ENCODE measurements around the gene RRP9. TPM values are rescaled to one million over a fixed set of nuclear protein-coding genes. Genes with fewer than 3 reads are reported as not detected.
"Not testable (repeated sequence)": the region's sequence is repeated elsewhere in the genome, so short reads cannot be mapped to it uniquely, and the experiment has no call there.

Gene RRP9, protein sequence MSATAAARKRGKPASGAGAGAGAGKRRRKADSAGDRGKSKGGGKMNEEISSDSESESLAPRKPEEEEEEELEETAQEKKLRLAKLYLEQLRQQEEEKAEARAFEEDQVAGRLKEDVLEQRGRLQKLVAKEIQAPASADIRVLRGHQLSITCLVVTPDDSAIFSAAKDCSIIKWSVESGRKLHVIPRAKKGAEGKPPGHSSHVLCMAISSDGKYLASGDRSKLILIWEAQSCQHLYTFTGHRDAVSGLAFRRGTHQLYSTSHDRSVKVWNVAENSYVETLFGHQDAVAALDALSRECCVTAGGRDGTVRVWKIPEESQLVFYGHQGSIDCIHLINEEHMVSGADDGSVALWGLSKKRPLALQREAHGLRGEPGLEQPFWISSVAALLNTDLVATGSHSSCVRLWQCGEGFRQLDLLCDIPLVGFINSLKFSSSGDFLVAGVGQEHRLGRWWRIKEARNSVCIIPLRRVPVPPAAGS
- total RNA-seq, result 30.7 and 32.4 TPM in 2 replicates

DNA sequence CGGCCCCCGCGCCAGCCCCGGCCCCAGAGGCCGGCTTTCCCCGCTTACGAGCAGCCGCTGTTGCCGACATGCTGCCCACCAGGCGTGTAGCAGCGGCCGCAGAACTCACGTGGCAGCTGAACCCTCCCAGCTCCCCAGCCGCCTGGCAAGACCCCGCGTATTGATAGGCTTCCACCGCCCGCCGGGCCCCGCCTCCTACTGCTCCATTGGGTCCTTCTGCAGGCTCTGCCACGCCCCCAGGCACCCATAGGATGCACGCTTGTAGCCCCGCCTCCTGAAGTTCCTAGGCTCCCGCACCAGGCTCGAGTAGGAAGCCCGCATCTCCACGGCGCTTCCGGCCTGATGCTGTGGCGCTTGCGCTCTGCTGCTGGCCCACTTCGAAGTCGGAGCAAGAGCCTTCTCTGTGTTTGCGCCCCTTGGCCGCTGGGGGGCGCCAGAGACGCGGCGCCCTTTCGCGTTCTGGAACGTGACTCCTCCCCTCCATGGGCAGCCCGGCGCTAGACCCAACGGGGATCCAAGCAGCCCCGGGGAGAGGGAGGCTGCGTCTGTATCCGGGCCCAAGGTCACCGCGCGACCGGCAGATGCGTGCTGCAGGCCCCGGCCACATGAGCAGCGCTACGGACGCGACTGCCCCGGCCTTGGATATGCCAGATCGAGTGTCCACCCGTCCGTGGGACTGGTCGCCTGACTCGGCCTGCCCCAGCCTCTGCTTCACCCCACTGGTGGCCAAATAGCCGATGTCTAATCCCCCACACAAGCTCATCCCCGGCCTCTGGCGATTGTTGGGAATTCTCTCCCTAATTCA lies at the start of gene RRP9, which contains the start of gene PARP3:
Gene RRP9, minus strand, starts transcription at position 107 of the 805 bp plus-strand sequence. Its CDS starts 37 bp downstream, at position 70.
Gene PARP3, plus strand, starts transcription at position 566 of the 805 bp plus-strand sequence. CDS start 993 bp downstream, outside the sequence.
- ATAC-seq (ENCODE audit: low read depth) (peak; percentile 94), DNase-seq (peak; percentile 96)
- Mint-ChIP-seq H3K36me3 (ENCODE audit: low read depth) (peaks cover 28% of the 10 kb centered on the region), H3K27ac (peak within 1 kb of the TSS; percentile 77), H3K9me3 (no peaks in the 10 kb centered on the region), H3K4me1 (peaks cover 38% of the 10 kb centered on the region), H3K27me3 (no peaks in the 10 kb centered on the region), H3K4me3 (peak within 1 kb of the TSS; percentile 90)
- intact Hi-C loops (cut with micrococcal nuclease), result loop anchor here (1.0 to 5.0 kb wide), 12 partner anchors 14 to 765 kb away; partner anchors contain the start of genes ABHD14B, ACY1, GLT8D1 and MANF
- TF ChIP-seq, protein P1, sequence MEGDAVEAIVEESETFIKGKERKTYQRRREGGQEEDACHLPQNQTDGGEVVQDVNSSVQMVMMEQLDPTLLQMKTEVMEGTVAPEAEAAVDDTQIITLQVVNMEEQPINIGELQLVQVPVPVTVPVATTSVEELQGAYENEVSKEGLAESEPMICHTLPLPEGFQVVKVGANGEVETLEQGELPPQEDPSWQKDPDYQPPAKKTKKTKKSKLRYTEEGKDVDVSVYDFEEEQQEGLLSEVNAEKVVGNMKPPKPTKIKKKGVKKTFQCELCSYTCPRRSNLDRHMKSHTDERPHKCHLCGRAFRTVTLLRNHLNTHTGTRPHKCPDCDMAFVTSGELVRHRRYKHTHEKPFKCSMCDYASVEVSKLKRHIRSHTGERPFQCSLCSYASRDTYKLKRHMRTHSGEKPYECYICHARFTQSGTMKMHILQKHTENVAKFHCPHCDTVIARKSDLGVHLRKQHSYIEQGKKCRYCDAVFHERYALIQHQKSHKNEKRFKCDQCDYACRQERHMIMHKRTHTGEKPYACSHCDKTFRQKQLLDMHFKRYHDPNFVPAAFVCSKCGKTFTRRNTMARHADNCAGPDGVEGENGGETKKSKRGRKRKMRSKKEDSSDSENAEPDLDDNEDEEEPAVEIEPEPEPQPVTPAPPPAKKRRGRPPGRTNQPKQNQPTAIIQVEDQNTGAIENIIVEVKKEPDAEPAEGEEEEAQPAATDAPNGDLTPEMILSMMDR (IDR thresholded peaks at IDR 0.05), result peak; percentile 34
- ChIA-PET CTCF (interaction anchor here (0.6 to 2.2 kb wide), 11 partner anchors 11 to 178 kb away, joined by 3 to 27 read pairs (median 3); partner anchors contain the start of genes ABHD14B, ACY1, DUSP7 and PCBP4), POLR2A (interaction anchor here (0.6 to 2.6 kb wide), 13 partner anchors 9 to 557 kb away, joined by 3 to 35 read pairs (median 4); partner anchors contain the start of genes ABHD14A, ABHD14B, ACY1 and DUSP7)

GRCh38 chr3:51990501-51990971 lies 48.8 kb upstream of the RRP9 start:
- H3K4me3 Mint-ChIP-seq; ATAC-seq (ENCODE audit: low read depth); DNase-seq; H3K27me3 Mint-ChIP-seq; CTCF ChIA-PET; H3K27ac Mint-ChIP-seq; intact Hi-C loops (cut with micrococcal nuclease); H3K9me3 Mint-ChIP-seq: not testable (repeated sequence)
- H3K36me3 Mint-ChIP-seq (ENCODE audit: low read depth), result peaks cover 44% of the 10 kb centered on the region
- peaks cover 33% of the 10 kb centered on the region for H3K4me1 Mint-ChIP-seq
- POLR2A ChIA-PET, result interaction anchor here (0.7 to 2.9 kb wide), 2 partner anchors 9 to 255 kb away, joined by 4 to 36 read pairs; partner anchors contain the start of gene ACY1

DNA sequence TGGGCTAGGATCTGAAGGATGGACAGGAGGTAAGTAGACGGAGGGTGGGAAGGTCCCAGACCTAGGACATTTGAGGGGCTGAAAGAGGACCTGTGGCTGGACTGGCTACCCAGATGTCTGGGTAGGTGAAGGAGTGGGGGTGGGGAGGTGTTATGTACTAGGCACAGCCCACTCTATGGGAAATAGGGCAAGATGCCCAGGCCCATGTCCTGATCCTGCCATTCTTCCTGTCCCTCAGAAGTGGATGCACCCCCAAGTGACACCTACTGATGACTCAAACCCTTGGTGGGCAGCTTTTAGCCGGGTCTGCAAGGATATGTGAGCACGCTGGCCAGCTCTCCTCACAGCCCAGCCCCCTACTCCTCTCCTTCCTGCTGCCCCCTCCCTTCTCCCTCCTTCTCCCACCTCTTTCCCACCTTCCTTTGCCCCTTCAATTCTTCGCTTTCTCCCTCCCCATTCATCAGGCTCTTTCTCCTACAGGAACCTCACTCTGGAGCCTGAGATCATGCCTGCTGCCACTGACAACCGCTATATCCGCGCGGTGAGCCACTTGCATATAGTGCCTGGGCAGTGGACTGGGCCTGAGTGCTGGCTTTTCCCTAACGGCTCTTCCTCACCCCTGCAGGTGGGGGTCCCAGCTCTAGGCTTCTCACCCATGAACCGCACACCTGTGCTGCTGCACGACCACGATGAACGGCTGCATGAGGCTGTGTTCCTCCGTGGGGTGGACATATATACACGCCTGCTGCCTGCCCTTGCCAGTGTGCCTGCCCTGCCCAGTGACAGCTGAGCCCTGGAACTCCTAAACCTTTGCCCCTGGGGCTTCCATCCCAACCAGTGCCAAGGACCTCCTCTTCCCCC lies 46.8 kb upstream of the RRP9 start:
- no peak for ATAC-seq (ENCODE audit: low read depth)
- peaks cover 20% of the 10 kb centered on the region for H3K4me1 Mint-ChIP-seq
- CTCF ChIA-PET, result no interaction called here
- H3K27ac Mint-ChIP-seq, result peak overlapping the region; percentile 15
- no peak overlapping the region for H3K4me3 Mint-ChIP-seq
- no peaks in the 10 kb centered on the region for H3K9me3 Mint-ChIP-seq
- intact Hi-C loops (cut with micrococcal nuclease), result loop anchor here (10.0 kb wide), 1 partner anchor 546 kb away; the partner anchor contains the start of genes NT5DC2 and UQCC5
- H3K27me3 Mint-ChIP-seq, result no peaks in the 10 kb centered on the region
- TF ChIP-seq, protein P1 (IDR thresholded peaks at IDR 0.05), result no peak
- DNase-seq, result no peak
- POLR2A ChIA-PET, result no interaction called here
- peaks cover 23% of the 10 kb centered on the region for H3K36me3 Mint-ChIP-seq (ENCODE audit: low read depth)

GRCh38 chr3:51987568-51987967 lies 45.9 kb upstream of the RRP9 start:
- H3K27ac Mint-ChIP-seq, result no peak overlapping the region
- ATAC-seq (ENCODE audit: low read depth) (no peak), DNase-seq (no peak)
- H3K9me3 Mint-ChIP-seq, result no peaks in the 10 kb centered on the region
- no peak overlapping the region for H3K4me3 Mint-ChIP-seq
- peaks cover 19% of the 10 kb centered on the region for H3K4me1 Mint-ChIP-seq
- peaks cover 15% of the 10 kb centered on the region for H3K36me3 Mint-ChIP-seq (ENCODE audit: low read depth)
- POLR2A ChIA-PET, result interaction anchor here (0.5 to 1.4 kb wide), 2 partner anchors 8 to 15 kb away, joined by 3 to 6 read pairs; partner anchors contain the start of gene RPL29
- intact Hi-C loops (cut with micrococcal nuclease), result loop anchor here (10.0 kb wide), 1 partner anchor 547 kb away; the partner anchor contains the start of genes NT5DC2 and UQCC5
- CTCF ChIA-PET, result no interaction called here
- H3K27me3 Mint-ChIP-seq, result no peaks in the 10 kb centered on the region
- TF ChIP-seq, protein P1 (IDR thresholded peaks at IDR 0.05), result no peak
